ENCODE data around the gene SGCB. TPM values are rescaled to one million over a fixed set of nuclear protein-coding genes. Genes with fewer than 3 reads are reported as not detected.
A peak's percentile ranks its signal among the peaks of the same experiment; 100 is the strongest.
"Not testable (repeated sequence)": the region's sequence is repeated elsewhere in the genome, so short reads cannot be mapped to it uniquely, and the experiment has no call there.

The SGCB gene
- 51.2 TPM for polyA plus RNA-seq (2013, experiment 1 of 2; ENCODE audit: insufficient read length)
- polyA plus RNA-seq (2013, experiment 2 of 2; ENCODE audit: insufficient read length), result 54.7 TPM

- DNase-seq, result peak; percentile 69
Observed at GRCh38 chr4:52038103-52038912, at the start of gene SGCB. Gene SGCB (minus strand): TSS chr4:52038299. CDS start chr4:52038259, 40 bp downstream.

- not testable (repeated sequence) for DNase-seq
Observed at GRCh38 chr4:52086425-52086824, 48.3 kb upstream of the SGCB start.

- no peak for DNase-seq
Observed at GRCh38 chr4:52081216-52081615, 43.1 kb upstream of the SGCB start.

- no peak for DNase-seq
Observed at GRCh38 chr4:52079659-52080058, 41.6 kb upstream of the SGCB start.

GRCh38 chr4:52076731-52077130, 38.6 kb upstream of the SGCB start:
- no peak for DNase-seq

- DNase-seq, result no peak
Observed at GRCh38 chr4:52071791-52072546, 33.9 kb upstream of the SGCB start.

GRCh38 chr4:52069571-52069970, 31.5 kb upstream of the SGCB start:
- DNase-seq, result no peak

GRCh38 chr4:52059372-52059771, 21.3 kb upstream of the SGCB start:
- peak; percentile 44 for DNase-seq

GRCh38 chr4:52058275-52058674, 20.2 kb upstream of the SGCB start:
- no peak for DNase-seq

GRCh38 chr4:52057196-52057595, 19.1 kb upstream of the SGCB start:
- no peak for DNase-seq

- DNase-seq, result no peak
Observed at GRCh38 chr4:52054254-52054653, 16.2 kb upstream of the SGCB start.

GRCh38 chr4:52052475-52052780, 14.3 kb upstream of the SGCB start:
- DNase-seq, result no peak

- peak; percentile 88 for DNase-seq
Observed at GRCh38 chr4:52051615-52052474, 13.7 kb upstream of the SGCB start.

- peak; percentile 18 for DNase-seq
Observed at GRCh38 chr4:52051213-52051614, 13.1 kb upstream of the SGCB start, which contains the start of gene SPATA18. Gene SPATA18 (plus strand): TSS chr4:52051304. CDS start chr4:52051705, 401 bp downstream.

GRCh38 chr4:52049266-52049665, 11.2 kb upstream of the SGCB start:
- no peak for DNase-seq

- DNase-seq, result no peak
Observed at GRCh38 chr4:52045028-52045427, 6.9 kb upstream of the SGCB start.

- peak; percentile 29 for DNase-seq
Observed at GRCh38 chr4:52037689-52038102, 403 bp downstream of the SGCB start.

- peak; percentile 16 for DNase-seq
Observed at GRCh38 chr4:52036886-52037530, 1.1 kb downstream of the SGCB start.

- no peak for DNase-seq
Observed at GRCh38 chr4:52035190-52035589, 2.9 kb downstream of the SGCB start.

GRCh38 chr4:52032005-52032404, 6.1 kb downstream of the SGCB start:
- DNase-seq, result no peak

- peak; percentile 70 for DNase-seq
Observed at GRCh38 chr4:52028970-52029369, 9.1 kb downstream of the SGCB start.

All from fibroblast of skin of abdomen (primary cell).